G401 (cell line): ENCODE data around the gene CNMD. TPM values are rescaled to one million over a fixed set of nuclear protein-coding genes. Genes with fewer than 3 reads are reported as not detected.
"Not testable (repeated sequence)": the region's sequence is repeated elsewhere in the genome, so short reads cannot be mapped to it uniquely, and the experiment has no call there.

ENCODE experiments used
- DNase-seq: peaks from one replicate; pipeline ENCODE4 v3.0.0-alpha.2; 2015; ENCODE audit warnings: low spot score
- in situ Hi-C: cut with HindIII; loops from 2 replicates; pipeline ENCODE4 v1.10.0; 2016; ENCODE audit warnings: low sequenced_read_pairs, mixed read lengths
- total RNA-seq: library from RNA; depleted of rRNA; stranded (reverse); fragments of >200 nt; shearing (Covaris generic); gene quantifications from 2 replicates; pipeline ENCODE4 v1.2.3, GENCODE V29; 2014

CNMD gene
- total RNA-seq, 1 experiment from 2014 or later: not detected

DNA sequence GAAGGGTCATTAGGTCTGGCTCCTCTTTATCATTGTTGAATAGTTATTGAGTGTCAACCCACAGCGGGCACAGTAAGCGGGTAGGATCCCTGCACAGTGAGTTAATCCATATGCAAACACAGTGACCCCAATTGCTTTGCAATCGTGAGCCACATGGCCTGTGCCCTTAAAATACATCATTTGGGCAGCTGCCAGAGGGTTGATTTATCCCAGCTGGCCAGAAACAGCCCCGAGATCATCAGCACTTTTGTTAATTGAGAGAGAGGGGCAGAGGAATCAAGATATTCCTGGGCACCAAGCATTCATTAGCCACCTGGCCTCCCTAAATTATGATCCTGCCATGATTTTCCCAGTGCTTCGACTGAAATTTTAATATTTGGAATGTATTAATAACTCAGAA is 9.8 kb upstream of the CNMD start:
- in situ Hi-C loops: no loop called here

DNA sequence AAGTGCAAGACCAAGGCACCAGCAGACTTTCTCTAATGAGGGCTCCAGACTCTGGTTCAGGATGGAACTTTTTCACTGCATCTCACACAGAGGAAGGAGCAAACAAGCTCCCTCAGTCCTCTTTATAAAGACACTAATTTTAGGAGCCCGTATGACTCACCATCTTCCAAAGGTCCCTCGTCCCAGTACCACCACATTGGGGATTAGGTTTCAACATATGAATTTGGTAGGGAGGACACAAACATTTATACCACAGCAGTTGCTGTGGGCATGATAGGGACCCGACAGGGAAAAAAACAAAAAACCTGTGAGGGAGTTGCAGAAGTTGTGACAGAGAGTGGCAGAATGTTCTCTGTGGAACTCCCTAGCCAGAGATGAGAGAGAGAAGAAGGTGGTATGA is 6.5 kb upstream of the CNMD start:
- in situ Hi-C loops: no loop called here

More for the DNA sequence above, 9.8 kb upstream of the CNMD start:
- no peak for DNase-seq

DNA sequence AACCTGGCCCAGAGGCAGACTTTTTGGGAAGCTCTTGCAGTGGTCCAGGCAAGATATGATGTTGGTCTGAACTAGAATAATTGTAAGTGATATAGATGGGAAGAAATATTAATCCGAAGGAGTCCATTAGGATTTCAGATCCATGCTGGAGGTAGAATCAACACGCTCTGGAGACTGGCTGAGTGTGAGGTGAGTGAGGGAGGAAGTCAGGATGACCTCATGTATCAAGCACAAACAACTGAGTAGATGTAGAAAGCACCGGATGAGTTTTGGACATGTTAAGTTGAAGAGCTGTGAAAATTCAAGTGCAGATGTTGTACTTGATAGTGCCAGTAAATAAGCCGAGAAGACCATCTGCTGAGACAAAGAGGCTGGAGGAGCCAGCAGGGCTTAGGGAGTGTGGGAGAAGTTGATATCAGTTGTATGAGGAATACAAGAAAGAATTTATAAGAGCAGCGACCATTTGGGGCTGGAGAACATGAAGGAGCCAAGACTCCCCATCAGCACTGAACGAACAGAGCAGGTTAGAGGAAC is 5.3 kb upstream of the CNMD start:
- DNase-seq: no peak
- in situ Hi-C loops: no loop called here

More for the DNA sequence above, 6.5 kb upstream of the CNMD start:
- DNase-seq: no peak

DNA sequence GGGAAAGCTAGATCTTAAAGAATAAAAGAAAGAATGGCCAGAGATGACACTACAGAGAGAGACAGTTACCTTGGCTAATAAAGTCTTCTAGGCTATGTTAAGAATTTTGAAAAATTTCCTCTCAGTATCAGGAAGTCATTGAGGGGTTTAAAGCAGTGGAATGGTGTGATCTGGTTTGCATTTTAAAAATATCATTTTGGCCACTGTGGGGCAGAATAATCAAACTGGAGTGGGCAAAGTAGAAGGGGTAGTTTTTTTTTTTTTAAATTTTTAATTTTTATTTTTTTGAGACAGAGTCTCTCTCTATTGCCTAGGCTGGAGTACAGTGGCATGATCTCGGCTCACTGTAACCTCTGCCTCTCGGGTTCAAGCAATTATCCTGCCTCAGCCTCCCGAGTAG is 4.4 kb upstream of the CNMD start:
- in situ Hi-C loops: no loop called here
- DNase-seq: no peak

DNA sequence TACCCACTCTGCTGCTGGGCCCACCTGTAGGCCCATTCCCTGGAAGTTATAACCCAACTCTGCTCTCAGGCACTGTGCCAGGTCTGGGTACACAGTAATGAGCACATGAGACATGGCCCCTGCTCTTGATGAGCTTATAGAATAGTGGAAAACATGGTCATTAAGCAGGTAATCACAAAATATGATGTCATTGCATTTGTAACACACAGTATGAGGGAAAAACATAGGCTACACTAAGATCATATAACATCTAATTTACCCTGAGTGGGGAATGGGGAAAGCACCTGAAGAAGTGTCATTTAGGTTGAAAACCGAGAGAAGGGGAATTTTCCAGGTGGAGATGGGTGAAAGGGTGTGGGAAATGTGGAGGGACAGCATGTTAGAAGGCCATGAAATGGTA is 3.9 kb upstream of the CNMD start:
- in situ Hi-C loops: no loop called here
- no peak for DNase-seq

DNA sequence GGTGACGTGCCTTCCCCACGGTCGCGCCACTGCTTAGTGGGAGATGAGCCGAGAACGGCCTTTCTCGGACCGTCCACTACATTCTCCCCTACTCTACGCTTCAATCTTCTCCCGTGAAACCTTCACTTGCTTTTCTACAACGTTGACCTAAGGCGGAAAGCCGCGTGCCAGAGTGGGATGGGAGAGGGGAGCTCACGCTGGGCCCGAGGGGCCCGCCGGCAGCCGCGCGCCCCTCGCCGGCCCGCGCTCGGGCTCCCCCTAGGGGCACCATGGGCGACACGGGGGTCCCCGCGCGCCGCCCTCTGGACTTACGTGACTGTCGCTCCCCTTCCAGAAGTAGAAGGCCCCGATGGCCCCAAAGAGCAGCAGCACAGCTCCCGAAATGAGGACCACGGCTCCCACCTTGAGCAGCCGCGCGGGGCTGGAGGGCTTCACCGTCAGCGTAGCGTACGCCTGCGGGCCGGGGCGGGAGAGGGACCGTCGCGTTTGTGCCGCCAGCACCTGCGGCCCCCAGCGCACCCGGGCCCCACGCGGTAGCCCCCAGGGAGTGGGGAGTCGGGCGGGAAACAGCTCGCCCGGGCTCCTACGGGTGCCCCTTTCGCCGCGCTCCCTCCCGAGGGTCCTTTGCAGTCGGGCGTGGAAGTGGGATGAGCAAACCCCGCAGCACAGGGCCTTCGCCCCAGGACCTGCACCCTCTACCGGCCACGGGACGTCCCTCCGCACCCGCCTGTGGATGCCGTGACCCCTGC is 727 bp downstream of the CNMD start:
- DNase-seq: no peak
- in situ Hi-C loops: no loop called here

DNA sequence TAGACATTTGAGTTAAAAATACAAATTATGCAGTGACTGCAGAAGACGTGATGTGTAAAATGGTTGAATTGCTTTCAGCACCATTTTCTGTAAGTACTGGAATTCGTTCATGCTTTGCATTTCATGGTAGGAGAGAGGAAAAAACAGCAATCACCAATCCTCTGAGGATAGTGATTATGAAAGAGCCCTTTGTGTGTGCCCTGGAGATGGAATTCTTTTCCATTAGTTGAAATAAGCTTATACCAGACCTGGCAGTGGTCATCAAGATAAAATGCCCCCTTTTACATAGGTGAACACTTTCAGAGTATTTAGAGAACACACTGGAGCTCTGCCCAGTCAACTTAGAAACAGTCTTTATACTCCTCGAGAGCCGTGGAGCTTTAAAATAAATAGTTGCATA is 1.7 kb downstream of the CNMD start:
- DNase-seq: no peak
- in situ Hi-C loops: no loop called here

DNA sequence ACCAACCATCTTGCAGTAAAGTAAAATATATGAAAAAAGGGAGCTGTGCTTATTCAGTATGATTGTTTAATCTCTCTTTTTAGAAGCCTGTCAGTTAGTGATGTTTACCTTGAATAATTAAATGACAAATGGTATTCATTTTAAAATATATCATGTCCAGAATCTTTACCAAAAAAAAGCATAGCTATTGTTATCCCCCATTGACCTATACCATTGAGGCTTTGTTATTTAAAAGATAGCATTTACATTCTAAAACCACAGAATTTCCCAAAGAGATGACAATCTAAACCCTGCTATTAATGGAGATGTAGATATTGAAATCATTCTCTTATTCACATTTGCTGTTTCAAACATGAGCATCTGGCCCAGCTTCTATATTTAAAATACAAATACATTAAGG is 2.2 kb downstream of the CNMD start:
- no peak for DNase-seq
- in situ Hi-C loops: no loop called here

DNA sequence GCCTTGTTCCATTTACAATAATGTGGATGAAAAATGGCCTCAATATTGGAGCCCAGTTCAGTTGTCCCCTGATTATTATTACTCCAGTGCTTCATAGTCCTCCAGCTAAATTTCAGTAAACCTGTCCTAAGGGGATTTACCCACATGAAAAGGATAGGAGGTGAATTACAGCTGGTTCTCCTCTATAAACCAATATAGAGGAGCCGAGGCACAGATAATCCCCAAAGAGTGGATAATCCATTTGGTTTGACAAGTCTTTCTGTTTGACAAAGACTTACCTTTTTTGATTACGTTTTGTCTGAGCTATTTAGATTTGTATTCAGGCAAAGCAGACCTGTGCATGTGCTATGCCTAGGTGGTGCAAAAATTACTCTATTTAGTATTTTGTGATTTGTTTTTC is 2.7 kb downstream of the CNMD start:
- in situ Hi-C loops: no loop called here
- DNase-seq: no peak

DNA sequence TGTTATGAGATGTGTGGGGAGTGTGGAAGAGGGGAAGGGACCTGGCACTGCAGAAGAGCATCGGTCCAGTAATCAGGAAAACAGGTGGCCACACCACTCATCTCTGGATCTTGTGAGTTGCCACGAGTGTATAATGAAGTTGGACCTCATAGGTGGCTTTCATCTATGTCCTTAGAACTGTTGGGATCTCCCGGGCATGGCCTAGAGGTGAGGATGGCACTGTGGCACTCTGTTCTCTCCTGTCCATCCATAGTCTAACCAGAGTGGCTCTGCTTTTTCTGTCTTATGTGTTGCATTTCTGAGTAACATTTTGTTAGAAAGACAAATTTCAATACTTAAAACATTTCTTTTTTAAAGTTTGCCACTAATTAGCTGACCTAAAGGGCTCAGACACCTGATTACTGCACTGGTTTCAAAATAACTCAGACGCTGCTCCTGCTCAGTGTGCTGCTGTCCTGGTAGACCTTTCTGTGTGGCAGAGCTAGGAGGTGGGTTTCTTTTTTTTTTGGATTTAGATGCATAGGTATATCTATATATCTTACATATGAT is 5.5 kb downstream of the CNMD start:
- in situ Hi-C loops: no loop called here
- DNase-seq: no peak

DNA sequence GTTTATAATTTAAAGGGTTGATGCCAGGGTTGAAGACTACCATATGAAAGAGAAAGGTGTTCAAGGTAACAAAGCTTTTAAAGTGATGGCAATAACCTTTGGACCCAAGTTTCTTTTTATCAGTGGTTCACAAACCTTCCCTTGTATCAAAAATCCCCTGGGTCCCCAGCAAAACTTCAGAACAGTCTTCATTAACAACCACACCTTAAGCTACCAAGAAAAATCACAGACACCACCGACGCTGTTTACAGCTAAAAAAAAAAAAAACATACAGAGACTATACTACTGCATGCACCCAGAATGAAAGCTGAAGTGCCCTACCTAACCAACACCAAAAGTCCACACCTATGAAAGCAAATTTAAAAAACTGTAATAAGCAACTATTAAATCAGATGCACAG is 13.4 kb downstream of the CNMD start:
- in situ Hi-C loops: no loop called here
- DNase-seq: no peak

DNA sequence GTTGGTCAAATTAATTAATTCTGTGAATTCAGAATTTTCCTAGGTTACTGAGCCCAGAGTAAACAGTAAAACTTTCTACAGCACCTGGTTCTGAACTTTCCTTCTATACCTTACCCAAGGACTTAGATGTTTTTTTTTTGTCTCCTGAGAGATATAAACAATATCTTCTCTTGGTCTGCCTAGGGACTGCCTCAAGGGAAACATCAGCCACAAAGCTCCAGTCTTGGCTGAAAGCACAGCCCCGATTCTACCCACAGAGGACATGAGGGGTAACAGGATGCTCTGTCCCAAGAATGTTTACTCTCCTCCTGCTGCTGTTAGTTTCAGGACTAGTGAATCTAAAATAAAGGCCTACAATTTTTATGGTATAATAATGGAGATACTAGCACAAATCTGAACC is 14.3 kb downstream of the CNMD start:
- DNase-seq: no peak
- in situ Hi-C loops: no loop called here

DNA sequence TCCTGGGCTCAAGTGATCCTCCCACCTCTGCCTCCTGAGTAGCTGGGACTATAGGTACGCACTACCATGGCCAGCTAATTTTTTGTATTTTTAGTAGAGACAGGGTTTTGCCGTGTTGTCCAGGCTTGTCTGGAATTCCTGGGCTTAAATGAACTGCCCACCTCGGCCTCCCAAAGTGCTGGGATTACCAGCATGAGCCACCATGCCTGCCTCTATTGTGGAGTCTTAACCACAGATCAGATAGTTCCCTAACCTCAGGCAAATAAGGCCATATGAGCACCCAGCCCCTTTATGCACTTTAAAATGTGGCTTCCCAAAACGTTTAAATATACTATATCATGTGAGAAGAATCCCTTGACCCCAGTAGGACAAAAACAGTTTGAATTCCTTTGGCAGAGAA is 16.4 kb downstream of the CNMD start:
- DNase-seq: no peak
- in situ Hi-C loops: no loop called here

DNA sequence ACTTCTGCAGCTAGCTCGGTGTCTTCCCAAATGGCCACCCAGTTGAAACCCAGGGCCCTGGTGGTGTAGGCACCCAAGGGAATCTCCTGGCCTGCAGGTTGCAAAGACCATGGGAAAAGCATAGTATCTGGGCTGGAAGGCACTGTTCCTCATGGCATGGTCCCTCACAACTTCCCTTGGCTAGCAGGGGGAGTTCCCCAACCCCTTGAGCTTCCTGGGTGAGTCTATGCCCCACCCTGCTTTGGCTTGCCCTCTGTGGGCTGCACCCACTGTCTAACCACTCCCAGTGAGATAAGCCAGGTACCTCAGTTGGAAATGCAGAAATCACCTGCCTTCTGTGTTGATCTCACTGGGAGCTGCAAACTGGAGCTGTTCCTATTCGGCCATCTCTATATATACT is 18.3 kb downstream of the CNMD start:
- DNase-seq, in situ Hi-C loops: not testable (repeated sequence)

DNA sequence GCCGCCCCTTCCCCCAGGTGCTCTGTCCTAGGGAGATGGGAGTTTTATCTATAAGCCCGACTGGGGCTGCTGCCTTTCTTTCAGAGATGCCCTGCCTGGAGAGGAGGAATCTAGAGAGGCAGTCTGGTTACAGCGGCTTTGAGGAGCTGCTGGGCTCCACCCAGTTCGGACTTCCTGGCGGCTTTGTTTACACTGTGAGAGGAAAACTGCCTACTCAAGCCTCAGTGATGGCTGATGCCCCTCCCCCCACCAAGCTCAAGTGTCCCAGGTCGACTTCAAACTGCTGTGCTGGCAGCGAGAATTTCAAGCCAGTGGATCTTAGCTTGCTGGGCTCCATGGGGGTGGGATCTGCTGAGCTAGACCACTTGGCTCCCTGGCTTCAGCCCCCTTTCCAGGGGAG is 18.7 kb downstream of the CNMD start:
- in situ Hi-C loops: not testable (repeated sequence)

DNA sequence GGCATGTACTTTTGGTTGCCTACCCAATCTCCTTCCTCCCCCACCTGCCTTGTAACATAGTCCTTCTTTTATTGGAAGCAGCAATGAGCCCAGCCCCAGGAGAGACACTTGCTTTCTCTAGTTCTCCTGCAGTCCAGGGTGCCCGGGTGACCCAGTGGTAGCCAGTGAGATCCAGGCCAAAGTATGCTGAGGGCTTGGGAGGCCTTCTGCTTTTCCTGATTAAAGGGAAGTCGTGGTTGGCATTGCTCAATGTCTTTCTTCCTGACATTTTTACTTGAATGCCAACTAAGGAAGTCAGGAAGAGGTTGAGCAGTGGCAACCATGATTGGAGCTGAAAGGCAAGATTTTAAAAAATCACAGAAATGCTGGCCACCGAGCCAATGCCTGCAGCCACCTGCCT is 25.7 kb downstream of the CNMD start:
- in situ Hi-C loops: no loop called here
- no peak for DNase-seq

More for the DNA sequence above, 18.7 kb downstream of the CNMD start:
- DNase-seq: not testable (repeated sequence)

DNA sequence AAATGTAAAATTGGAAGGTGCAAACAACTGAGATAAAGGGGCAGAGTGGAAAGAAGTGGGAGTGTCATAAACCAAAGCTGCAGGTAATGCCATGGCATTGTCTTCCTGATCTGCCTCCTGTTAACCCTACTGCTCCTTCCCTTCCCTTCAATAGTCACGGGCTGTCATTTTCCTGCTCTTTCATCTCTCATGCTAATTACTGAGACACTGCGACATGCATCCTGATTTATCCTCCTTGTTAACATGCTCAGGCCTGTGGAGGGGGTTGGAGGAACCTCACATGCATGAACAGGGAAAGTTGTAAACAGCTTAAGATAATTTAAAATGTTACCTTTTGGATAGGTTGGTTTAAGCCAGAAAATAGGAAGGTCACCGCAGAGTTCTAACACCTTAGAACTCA is 27.2 kb downstream of the CNMD start:
- in situ Hi-C loops: no loop called here
- DNase-seq: no peak

DNA sequence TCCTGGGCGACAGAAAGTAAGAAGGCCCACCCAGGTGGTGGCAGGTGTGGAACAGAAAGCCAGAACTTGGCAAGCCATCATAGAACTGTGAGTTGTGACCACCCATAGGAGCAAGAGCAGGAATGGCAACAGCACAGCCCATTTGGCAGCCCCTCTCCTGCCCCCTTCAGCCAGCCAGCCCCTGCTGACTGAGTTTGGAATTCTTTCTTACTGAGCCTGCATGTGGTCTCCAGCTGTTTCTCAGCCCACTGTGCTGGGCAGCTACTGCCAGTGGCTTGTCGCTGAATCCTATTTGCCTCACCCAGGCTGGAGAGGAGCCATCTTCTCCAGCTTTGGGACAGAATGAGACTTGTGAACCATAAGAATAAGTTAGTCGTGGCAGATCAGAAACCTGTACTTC is 28.3 kb downstream of the CNMD start:
- no peak for DNase-seq

DNA sequence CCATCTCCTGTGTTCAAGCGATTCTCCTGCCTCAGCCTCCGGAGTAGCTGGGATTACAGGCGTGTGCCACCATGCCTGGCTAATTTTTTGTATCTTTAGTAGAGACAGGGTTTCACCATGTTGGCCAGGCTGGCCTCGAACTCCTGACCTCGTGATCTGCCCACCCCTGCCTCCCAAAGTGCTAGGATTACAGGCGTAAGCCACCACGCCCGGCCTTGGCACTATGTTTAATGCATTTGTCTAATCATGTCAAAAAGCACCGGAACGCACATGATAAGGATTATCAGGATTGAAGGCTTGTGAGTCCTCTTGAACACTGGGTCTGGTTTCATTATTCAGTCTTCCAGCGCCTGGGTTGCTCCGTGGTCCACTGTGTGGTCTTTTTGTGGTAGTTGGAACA is 31.4 kb downstream of the CNMD start:
- in situ Hi-C loops, DNase-seq: not testable (repeated sequence)

More for the DNA sequence above, 28.3 kb downstream of the CNMD start:
- in situ Hi-C loops: no loop called here

DNA sequence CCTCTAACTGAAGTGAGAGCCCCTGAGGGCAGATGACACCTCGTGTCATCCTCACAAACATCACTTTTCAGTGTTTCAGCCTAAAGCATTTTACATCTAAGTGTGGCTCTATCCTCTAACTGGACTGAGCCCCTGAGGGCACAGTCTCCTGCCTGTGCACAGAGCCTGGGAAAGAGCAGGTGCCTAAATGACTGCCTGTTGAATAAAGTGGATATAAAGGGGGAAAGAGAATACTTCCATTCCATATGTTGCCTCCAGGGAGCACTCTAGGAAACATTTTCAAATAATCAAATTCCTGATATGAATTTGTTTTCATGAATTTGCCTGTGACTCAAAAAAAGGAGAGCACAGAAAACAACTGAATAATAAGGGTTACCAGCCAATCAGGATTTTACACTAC is 32.2 kb downstream of the CNMD start:
- no peak for DNase-seq
- in situ Hi-C loops: no loop called here

DNA sequence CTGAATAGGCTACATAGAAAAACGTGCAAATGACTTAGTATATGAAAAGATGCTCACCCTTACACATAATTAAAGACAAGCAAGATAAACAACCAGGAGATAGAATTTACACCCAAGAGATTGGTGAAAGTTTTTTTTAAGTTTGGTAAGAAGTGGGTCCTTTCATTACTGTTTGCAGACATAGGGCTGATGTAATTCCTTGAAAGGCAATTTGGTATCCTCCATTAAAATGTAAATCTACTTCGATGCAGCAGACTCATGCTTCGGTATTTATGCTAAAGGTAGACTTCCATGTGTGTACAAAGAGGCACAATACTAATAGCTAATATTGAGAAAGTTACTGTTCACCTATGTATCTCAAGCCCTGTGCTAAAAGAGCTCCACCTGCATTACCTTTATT is 33.5 kb downstream of the CNMD start:
- in situ Hi-C loops: no loop called here
- no peak for DNase-seq
